DND-41 (cell line): Measurements from ENCODE around the gene KLHL24.
A peak's percentile ranks its signal among the peaks of the same experiment; 100 is the strongest.

Experiments used
- ATAC-seq: fragments of 200-7000 bp; cut with Tn5 transposase; 3 replicates; pipeline ENCODE4 v1.9.1; 2021; ENCODE audit warnings: low read depth; ENCODE audit not compliant: insufficient read depth
- DNase-seq: peaks from one replicate; pipeline ENCODE4 v3.0.0-alpha.2; 2020
- H2AFZ ChIP-seq: 2 replicates; pipeline ENCODE4 v1.6.0; 2012; ENCODE audit warnings: low read depth, low read length
- H3K27ac ChIP-seq: 2 replicates; pipeline ENCODE4 v1.5.1; 2012; ENCODE audit warnings: low read length, inconsistent platforms
- H3K27me3 ChIP-seq: fragments of 200-600 bp; sonication (generic); 2 replicates; pipeline ENCODE4 v1.6.0; 2012; ENCODE audit warnings: low read length, mild to moderate bottlenecking, inconsistent platforms; ENCODE audit not compliant: insufficient read depth, poor library complexity
- H3K36me3 ChIP-seq: 2 replicates; pipeline ENCODE4 v1.5.1; 2012; ENCODE audit warnings: low read length, inconsistent platforms; ENCODE audit not compliant: insufficient read depth
- H3K4me1 ChIP-seq: 2 replicates; pipeline ENCODE4 v1.5.1; 2012; ENCODE audit warnings: mild to moderate bottlenecking, low read length; ENCODE audit not compliant: insufficient read depth
- H3K4me2 ChIP-seq: 2 replicates; pipeline ENCODE4 v1.6.0; 2012; ENCODE audit warnings: mild to moderate bottlenecking, moderate library complexity, low read length, inconsistent platforms; ENCODE audit not compliant: insufficient read depth
- H3K4me3 ChIP-seq, 2 experiments: fragments of 200-600 bp in 1 of 2; shearing (Covaris generic) in 1 of 2; 2 replicates each; pipeline ENCODE4 v1.5.1; 2012 to 2016; ENCODE audit warnings: inconsistent platforms in 2 of 2, low read length in 2 of 2, mild to moderate bottlenecking in 2 of 2, low read depth in 1 of 2, moderate library complexity in 1 of 2
- H3K79me2 ChIP-seq: 2 replicates; pipeline ENCODE4 v1.6.0; 2012; ENCODE audit warnings: low read length, inconsistent platforms; ENCODE audit not compliant: insufficient read depth
- H3K9ac ChIP-seq: 2 replicates; pipeline ENCODE4 v1.6.0; 2012; ENCODE audit warnings: low read depth, mild to moderate bottlenecking, inconsistent platforms, low read length, moderate library complexity
- H3K9me3 ChIP-seq: 2 replicates; pipeline ENCODE4 v1.5.1; 2012; ENCODE audit warnings: low read length, moderate library complexity, mild to moderate bottlenecking, inconsistent platforms; ENCODE audit not compliant: insufficient read depth, severe bottlenecking
- H4K20me1 ChIP-seq: 2 replicates; pipeline ENCODE4 v1.6.0; 2012; ENCODE audit warnings: low read length; ENCODE audit not compliant: insufficient read depth
- CTCF ChIP-seq: IDR thresholded peaks from 2 replicates; pipeline ENCODE4 v1.5.1; 2012; ENCODE audit warnings: borderline replicate concordance, low read length, moderate library complexity, mild to moderate bottlenecking; ENCODE audit not compliant: poor library complexity, severe bottlenecking; ENCODE audit errors: extremely low read depth
- EZH2 ChIP-seq: IDR thresholded peaks from 3 replicates; pipeline ENCODE4 v1.6.1; 2012; ENCODE audit warnings: borderline replicate concordance, low read depth, mild to moderate bottlenecking, moderate library complexity, low read length, inconsistent platforms; ENCODE audit not compliant: severe bottlenecking

KLHL24 gene

GRCh38 chr3:183690402-183690995, 55.1 kb downstream of the KLHL24 start:
- Histone ChIP-seq H3K9ac (no peak overlapping the region), H2AFZ (no peak overlapping the region), H3K36me3 (no peaks in the 10 kb centered on the region), H3K4me1 (no peaks in the 10 kb centered on the region), H3K27ac (no peak overlapping the region), H4K20me1 (no peaks in the 10 kb centered on the region), H3K27me3 (no peaks in the 10 kb centered on the region), H3K79me2 (no peaks in the 10 kb centered on the region), H3K4me3 (no peak overlapping the region), H3K9me3 (no peaks in the 10 kb centered on the region), H3K4me2 (no peak overlapping the region)
- TF ChIP-seq CTCF (no peak), EZH2 (no peak)
- ATAC-seq (no peak), DNase-seq (no peak)

- no peak overlapping the region for H3K9ac ChIP-seq
- H3K4me3 ChIP-seq: no peak overlapping the region
- no peak overlapping the region for H3K27ac ChIP-seq
- no peak for TF ChIP-seq EZH2
- TF ChIP-seq CTCF: no peak
- H3K27me3 ChIP-seq: no peaks in the 10 kb centered on the region
- no peak for DNase-seq
- H3K9me3 ChIP-seq: no peaks in the 10 kb centered on the region
- H4K20me1 ChIP-seq: no peaks in the 10 kb centered on the region
- H3K4me1 ChIP-seq: peaks cover 6% of the 10 kb centered on the region
- peaks cover 5% of the 10 kb centered on the region for H3K79me2 ChIP-seq
- no peak overlapping the region for H3K4me2 ChIP-seq
- no peak overlapping the region for H2AFZ ChIP-seq
- H3K36me3 ChIP-seq: no peaks in the 10 kb centered on the region
- no peak for ATAC-seq
Measured at GRCh38 chr3:183692436-183692835, 57.0 kb downstream of the KLHL24 start.

- Histone ChIP-seq H3K4me1 (peaks cover 27% of the 10 kb centered on the region), H3K4me3 (no peak overlapping the region), H4K20me1 (peaks cover 13% of the 10 kb centered on the region; the same call in 1 of the 2 replicates), H3K27ac (no peak overlapping the region), H3K79me2 (peaks cover 37% of the 10 kb centered on the region), H3K4me2 (no peak overlapping the region), H3K36me3 (no peaks in the 10 kb centered on the region; the same call in 1 of the 2 replicates), H3K9ac (no peak overlapping the region), H3K9me3 (no peaks in the 10 kb centered on the region), H3K27me3 (no peaks in the 10 kb centered on the region), H2AFZ (peak overlapping the region; percentile 42; the same call in 1 of the 2 replicates)
- ATAC-seq (no peak), DNase-seq (no peak)
- TF ChIP-seq CTCF (no peak), EZH2 (no peak)
Measured at GRCh38 chr3:183695569-183696364, 60.3 kb downstream of the KLHL24 start.
